UCSD-AML1 (cell line): ENCODE data around the gene HBP1.
"Not testable (repeated sequence)": the region's sequence is repeated elsewhere in the genome, so short reads cannot be mapped to it uniquely, and the experiment has no call there.

Source experiments
- DNase-seq: peaks from one replicate; lab custom pipeline; 2025; ENCODE audit not compliant: unreplicated experiment; lab: John Stamatoyannopoulos, UW

HBP1 gene

GRCh38 chr7:107168233-107169119 lies at the start of gene HBP1:
Gene HBP1 (plus strand): TSS chr7:107169003. CDS start chr7:107179894, 10,891 bp downstream.
- peak; percentile 91 for DNase-seq

DNA sequence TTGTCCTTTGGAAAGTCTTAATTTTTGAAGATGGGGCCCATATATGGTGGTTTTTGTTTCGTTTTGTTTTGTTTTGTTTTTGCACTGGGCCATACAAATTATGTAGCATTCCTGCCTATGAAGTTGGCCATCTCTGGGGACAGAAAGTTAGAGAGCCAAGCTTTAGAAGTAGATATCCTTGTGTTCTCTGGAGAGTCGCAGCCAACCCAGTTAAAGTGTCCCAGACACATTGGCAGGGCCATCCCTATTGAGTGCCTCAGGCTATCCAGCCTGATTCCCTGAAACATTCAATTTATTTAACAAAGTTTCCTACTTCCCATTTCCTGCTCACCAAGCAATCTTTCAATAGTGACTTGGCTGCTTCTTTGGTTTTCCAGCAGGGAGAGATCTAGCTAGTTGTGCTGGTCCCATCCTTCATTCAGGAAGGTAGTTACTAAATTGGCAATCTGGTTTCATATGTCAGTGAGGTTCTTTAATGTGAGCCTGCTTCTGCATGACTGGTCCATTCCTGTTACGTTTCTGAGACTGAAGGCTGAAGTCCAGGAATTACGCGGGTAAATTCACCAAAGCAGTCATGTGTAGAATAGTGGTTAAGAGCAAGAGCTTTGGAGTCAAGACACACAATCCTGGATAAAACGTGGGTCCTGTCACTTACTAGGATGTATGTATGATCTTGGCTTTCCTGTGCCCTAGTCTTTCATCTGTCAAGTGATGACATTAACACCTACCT lies 49.3 kb upstream of the HBP1 start:
- DNase-seq, result no peak

DNA sequence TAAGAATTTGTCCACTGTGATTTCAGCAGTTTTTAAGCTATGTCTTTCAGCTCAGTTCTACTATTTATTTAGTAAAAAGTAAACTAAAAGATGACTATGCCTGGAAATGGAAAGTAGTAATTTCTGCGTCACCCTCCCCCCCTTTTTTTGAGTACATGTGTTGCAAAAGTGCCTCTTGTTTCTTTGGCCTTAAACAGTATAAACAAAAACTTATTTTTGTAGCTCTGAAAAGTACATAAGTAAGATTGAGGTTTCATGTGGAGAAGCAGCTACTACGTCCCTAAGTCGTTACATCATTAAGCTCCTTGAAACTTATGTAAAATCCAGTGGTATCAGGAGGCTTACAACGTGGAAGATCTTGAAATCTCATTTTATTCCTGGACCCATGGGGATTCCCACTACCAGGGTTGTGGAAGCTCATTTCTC lies 46.3 kb upstream of the HBP1 start:
- no peak for DNase-seq

DNA sequence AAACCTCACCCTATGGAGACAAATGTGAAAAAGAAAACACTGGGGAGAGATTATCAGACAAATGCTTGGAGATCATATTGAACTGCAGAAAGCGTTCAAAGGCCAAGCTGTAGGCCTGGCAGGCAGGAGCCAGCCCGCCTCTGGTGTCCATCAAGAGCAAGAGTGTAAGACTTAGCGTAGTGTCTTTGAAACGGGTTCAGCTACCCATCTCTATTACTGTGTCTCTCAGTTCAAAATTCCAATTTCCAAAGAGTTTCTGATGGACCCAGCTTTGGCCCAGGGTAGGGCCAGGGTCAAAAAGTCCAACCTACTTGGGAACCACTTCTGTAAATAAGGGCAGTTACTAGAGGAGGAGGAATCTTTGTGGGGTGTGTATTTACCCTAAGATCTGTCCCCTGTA lies 45.4 kb upstream of the HBP1 start:
- DNase-seq, result no peak

GRCh38 chr7:107125475-107125874 lies 43.3 kb upstream of the HBP1 start:
- DNase-seq, result no peak

GRCh38 chr7:107128217-107128616 lies 40.6 kb upstream of the HBP1 start:
- no peak for DNase-seq

- DNase-seq, result no peak
Observed at GRCh38 chr7:107128748-107129147, 40.1 kb upstream of the HBP1 start.

- no peak for DNase-seq
Observed at GRCh38 chr7:107130487-107131220, 38.1 kb upstream of the HBP1 start.

GRCh38 chr7:107133396-107133795 lies 35.4 kb upstream of the HBP1 start:
- no peak for DNase-seq

- DNase-seq, result no peak
Observed at GRCh38 chr7:107138696-107139420, 29.9 kb upstream of the HBP1 start.

- not testable (repeated sequence) for DNase-seq
Observed at GRCh38 chr7:107143875-107144274, 24.9 kb upstream of the HBP1 start.

- no peak for DNase-seq
Observed at GRCh38 chr7:107145067-107145838, 23.6 kb upstream of the HBP1 start.

DNA sequence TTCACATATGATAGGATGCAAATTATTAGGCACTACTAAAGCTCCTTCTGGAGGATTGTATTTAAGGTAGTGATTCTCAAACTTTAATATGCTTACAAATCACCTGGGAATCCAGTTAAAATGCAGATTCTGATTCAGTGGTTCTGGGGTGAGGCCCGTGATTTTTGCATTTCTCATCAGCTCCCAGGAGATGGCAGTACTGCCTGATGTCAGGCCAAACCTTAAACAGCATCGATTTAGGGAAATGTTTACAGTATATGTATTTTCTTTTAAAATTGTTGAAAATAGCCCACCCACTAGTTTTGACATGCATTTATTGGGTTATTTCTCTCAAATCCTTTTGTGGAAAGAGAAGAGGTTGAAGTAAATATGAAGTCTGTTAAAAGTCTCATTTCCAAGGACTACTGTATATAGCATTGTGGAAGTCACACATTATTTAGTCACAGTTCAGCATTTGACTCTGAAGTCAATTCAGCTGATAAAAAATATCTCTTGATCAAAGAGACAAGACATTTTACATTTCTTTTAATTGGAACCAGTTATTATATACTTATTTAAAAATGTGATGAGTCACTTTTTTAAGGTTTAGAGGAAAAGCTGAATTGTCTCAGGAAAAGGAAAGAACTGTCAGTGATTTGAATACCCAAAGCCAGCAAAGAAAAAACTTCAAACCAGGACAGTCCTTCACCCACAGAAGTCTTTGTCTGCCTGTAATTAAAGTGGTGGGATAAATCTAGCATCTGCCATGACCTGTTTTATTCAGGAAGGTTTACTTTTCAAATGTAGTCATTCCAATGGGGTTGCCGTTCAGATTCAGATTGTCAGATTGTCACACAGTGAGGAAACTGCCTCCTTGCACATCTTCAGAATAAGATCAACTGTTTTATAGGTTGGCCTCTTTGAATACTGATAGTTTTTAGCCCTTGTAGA lies 21.1 kb upstream of the HBP1 start:
- DNase-seq, result no peak

GRCh38 chr7:107148721-107149120 lies 20.1 kb upstream of the HBP1 start:
- DNase-seq, result no peak

DNA sequence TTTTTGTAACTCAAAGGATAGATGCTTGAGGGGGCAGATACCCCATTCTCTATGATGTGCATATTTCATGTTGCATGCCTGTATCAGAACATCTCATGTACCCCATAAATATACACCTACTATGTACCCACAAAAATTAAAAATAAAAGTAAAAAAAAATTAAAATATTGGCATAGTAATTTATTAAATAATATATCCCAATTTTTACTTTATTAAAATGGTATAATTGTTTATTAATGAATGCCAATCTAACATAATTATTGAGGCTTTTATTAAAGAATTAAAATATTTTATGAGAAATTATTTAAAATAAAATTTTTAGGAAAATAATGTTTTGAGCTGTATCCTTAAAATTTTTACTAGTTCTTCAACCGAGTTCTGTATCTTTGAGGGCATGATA lies 18.9 kb upstream of the HBP1 start:
- DNase-seq, result no peak

GRCh38 chr7:107150375-107151073 lies 18.3 kb upstream of the HBP1 start:
- peak; percentile 17 for DNase-seq

GRCh38 chr7:107151538-107151937 lies 17.3 kb upstream of the HBP1 start:
- DNase-seq, result no peak

DNA sequence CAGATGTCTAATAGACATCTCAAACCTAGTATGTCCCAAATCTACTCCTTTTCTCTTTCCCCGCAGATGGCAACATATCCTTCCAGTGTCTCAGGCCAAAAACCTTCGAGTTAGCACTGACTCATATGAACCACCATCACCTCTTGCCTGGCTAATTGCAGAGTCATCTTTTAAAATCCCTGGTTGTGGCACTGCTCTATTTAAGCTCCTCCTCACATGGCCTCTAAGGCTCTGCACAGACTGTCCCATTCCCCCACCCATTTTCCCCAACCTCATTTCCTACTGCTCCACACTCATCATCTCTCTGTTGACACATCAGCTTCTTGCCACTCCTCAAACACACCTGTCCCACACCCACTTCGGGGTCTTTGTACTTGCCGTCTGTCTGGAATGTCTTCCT lies 16.8 kb upstream of the HBP1 start:
- no peak for DNase-seq
